HG02642 (cell line): ENCODE results near the gene UROC1.

Experiments used
- ATAC-seq: cut with Tn5 transposase; IDR thresholded peaks from one replicate; pipeline ENCODE4 v1.9.1; 2021; ENCODE audit warnings: mild to moderate bottlenecking; ENCODE audit not compliant: unreplicated experiment, poor library complexity

Gene UROC1

DNA sequence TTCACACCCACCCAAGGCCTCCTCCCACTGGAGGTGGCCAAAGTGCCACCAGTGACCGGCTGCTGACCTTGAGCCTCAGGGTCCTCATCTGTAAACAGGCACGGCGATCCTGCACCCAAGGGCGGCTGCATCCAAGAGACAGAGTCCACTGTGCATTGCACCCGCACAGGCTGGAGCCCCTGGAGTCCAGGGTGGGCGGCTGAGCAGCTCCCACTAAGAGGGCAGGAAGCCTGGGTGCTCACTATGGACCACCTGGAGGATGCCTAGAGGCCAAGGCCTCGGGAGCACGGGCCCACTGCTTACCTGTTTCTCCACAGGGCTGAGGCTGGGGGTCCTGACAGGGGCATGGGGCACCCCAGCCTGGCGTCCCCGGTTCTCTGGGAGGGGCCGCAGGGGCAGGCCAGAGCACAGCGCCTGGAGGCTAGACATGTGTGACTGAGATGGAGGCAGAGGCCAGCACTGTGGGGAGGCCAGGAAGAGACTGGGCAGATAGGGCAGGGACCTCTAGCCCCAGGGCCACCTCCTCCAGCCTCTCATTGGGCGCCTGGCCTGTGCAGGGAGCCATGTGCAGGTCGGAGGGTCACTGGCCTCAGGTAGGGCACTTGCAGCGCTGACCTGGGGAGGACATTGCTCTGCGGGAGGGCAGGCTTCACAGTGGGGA lies at the start of gene UROC1:
UROC1 (minus strand) TSS at position 483 of the 661 bp plus-strand sequence; CDS start at position 429, 54 bp downstream.
- ATAC-seq: no peak

DNA sequence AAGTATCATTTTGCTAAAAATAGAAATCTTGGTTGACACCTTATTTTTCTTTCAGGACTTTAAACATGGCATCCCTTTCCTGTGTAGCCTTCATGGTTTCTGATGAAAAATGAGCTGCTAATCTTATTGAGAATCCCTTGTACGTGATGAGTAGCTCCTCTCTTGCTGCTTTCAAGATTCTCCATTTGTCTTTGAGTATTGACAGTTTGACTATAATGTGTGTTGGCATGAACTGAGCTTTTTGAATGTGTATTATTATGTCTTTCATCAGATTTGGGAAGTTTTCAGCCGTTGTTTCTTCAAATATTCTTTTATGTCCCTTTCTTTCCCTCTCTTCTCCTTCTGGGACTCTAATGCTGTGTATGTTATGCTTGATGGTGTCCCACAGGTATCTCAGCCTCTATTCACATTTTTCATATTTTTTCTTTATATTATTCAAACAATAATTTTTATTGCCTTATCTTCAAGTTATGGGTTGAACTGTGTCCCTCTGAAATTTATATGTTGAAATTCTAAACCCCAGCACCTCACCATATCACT lies 45.2 kb upstream of the UROC1 start:
- no peak for ATAC-seq

DNA sequence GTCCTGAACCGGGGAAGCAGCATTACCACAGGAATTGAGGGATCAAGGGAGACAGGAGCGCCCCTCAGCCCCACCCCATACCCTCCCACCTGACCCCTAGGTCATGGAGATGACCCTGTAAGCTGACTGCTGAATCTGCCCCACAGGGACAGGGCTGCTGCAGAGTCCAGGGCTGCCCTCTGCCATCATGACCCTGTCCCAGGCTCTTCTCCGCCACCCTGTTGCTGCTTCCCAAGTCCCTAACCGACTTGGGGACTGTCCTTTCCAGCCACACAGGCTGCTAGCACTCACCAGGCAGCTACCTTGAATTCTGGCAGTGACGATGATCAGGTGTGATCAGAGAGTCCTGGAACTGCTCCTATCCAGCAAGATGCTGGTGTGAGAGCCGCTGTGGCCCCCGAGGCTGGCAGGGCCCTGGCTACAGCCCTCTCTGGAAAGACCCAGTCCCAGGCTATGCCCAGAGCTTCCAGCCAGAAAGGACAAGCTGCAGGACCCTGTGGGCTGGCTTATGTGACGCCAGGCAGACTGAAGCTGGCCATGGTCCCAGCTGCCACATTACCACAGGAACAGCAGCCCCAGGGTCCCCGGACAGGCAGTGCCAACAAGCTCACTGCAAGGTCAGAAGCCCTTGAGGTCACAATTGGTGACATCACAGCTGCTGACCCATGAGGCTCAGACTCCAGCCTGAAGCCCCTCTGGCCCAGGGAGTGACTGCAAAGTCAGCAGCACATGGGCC lies 40.9 kb upstream of the UROC1 start, which contains the start of gene C3orf22:
C3orf22 (minus strand) TSS at position 597 of the 736 bp plus-strand sequence. CDS start 5,542 bp downstream, outside the sequence.
- no peak for ATAC-seq

DNA sequence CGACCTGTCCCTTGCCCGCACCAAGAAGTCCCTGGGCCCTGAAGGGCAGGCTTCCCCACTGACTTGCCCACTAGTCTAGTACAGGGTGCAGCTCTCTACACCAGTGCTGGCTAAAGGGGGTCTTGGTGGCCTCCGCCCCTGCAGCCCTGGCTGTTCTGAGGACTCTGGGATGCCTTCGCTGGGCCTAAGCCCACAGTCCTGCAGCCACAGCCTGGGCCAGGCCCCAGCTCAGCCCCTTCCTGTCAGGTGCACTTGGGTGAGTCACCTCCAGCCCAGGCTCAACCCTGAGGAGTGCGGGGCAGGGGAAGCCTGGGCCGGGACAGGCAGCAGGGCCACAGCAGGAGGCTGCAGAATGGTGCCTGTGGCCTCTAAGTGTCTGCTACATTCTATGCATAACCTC lies 40.2 kb upstream of the UROC1 start:
- no peak for ATAC-seq

DNA sequence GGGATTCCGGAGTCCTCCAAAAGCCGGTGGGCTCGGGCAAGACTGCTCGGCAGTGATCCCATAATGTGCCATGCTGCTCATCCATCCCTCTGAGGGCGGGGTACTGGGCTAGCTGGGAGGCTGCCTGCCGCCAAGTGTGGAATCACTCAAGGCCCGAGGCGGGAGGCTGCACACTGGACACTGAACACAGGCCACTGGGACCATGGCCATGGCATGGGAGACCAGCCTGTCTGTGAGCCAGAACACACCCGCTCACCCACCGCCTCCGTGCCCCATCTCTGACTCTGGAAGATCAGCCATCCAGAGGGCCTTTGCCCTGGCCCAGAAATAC lies 39.8 kb upstream of the UROC1 start:
- ATAC-seq: no peak

DNA sequence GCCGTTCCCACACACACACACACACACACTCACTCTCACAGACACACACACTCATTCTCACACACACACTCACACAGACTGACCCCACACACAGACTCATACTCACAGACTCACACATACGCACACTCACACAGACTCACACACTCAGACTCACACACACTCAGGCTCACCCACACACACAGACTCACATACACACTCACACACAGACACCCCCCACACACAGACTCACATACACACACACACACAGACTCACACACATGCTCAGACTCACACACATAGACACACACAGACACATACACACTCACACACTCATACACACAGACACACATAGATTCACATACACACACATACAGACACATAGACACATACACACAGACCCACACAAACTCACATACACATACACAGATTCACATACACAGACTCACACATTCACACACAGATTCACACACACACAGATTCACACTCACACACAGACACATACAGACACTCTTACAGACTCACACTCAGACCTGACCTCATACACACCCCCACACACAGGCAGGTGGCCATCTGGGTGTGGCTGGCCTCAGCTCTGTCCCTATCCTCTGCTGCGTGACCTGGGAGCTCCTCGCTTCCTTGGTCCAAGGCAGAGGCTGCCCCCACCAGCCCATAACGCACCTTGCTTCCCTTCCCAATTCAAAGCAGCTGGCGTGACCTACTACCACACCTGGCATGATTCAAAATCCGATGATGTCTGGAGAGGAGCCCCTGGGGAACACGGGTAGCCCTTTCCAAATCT lies 39.3 kb upstream of the UROC1 start:
- no peak for ATAC-seq

DNA sequence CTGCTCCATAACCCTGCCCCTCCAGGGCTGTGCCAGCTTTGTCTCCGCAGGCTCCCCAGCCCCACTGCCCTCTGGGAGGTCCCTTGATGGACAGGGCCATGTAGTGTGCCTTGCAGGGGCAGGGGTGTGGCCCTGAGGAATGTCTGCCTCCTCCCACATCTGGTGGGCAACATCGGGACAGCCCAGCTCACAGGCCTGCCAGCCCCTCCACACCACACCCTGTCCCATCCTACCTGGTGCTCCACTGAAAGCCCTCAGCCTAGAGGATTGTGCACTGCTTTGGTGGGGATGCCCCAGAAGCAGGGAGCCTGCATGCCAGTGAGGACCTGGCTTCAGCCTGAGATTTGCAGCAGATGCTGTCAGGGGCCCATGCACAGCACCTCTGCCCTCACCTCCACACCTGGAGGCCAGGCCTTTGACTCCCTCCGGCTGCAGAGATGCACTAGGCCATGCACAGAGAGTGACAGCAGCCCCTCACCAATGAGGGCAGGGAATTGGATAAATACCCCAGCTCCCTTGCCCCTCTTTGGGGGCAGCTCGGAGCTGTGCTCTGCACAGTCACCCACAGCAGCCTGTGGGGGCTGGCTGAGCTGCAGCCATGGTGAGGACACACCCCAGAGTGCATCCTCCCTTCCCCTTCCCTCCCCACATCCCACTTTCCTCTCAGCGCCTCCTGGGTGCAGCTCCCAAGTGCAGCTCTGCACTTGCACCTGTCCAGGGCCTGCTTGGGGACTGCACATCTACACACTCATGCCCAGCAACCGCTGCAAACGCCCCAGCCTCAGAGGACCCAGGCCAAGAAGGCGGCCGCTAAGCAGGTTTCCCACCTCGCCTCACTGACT lies 38.4 kb upstream of the UROC1 start:
- no peak for ATAC-seq

DNA sequence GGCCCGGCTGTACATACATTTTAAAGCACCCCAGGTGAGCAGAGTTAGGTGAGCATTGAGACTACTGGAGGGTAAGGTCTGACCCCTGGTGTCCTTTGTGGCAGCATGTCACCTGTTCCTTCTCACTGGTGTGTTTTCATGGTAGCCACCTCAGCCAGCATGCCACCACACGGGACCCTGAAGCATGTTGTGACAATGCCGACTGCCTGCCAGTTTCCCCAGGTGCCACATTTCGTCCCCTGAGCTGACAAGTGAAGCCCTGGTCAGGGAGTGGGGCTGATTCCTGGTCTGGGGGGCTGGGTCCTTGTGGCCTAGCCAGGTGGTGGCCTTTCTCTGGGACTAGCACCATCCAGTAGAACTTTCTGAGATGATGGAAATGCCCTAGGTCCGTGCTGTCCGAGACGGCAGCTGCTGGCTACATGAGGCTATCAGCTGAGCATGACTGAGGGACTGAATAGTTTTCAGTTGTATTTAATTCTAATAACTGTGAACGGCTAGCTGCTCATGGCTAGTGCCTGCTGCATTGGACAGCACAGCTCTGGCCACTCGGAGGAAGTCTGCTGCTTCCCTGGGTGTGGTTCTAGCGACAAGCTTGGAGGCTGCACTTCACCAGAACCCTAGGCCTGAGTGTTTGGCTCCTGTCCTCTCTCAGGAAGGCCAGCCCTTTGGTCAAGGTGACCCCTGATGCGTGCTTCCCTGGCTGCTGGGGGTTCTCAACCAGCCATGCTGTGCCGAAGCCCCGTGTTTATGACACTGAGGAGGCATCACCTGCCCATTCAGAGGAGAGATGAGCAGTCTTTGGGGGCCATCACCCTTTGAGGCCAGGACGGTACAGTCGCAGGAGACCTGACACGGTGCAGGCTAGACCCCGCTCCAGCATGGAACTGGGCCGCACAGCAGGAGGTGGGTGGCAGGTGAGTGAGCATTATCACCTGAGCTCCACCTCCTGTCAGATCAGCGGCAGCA lies 37.3 kb upstream of the UROC1 start:
- ATAC-seq: no peak

DNA sequence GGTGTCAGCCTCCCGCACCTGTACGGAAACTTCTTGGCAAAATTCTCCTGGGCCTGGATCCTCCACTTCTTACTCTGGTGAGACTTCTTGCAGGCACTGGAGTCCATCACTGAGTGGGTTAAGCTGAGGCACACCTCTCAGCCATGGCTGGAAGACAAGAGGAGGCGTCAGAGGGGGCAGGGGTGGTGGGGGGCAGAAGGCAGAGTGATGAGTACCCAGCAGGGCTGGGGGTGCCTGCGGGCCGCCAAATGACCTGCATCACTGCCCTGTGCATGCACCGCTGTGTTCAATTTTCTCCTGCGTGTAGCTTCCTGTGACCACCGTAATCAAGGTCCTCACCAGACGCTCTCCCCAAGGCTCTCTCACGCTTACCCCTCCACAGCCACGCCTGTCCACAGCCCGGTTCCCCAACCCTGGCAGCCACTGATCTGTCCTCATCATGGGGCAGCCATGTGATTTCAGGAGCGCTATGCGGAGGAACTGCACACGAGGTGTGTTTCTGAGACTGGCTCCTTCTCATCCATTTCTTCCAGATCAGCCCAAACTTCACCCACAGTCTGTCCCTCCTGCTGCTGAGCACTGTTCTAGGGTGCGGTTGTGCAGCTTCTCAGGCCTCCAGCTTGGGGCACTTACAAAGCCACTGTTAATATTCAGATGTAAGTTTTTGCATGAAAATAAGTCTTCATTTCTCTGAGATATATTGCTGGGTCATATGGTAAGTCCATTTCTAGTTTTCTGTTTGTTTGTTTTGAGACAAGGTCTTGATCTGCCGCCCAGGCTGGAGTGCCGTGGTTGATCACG lies 35.9 kb upstream of the UROC1 start:
- ATAC-seq: no peak

DNA sequence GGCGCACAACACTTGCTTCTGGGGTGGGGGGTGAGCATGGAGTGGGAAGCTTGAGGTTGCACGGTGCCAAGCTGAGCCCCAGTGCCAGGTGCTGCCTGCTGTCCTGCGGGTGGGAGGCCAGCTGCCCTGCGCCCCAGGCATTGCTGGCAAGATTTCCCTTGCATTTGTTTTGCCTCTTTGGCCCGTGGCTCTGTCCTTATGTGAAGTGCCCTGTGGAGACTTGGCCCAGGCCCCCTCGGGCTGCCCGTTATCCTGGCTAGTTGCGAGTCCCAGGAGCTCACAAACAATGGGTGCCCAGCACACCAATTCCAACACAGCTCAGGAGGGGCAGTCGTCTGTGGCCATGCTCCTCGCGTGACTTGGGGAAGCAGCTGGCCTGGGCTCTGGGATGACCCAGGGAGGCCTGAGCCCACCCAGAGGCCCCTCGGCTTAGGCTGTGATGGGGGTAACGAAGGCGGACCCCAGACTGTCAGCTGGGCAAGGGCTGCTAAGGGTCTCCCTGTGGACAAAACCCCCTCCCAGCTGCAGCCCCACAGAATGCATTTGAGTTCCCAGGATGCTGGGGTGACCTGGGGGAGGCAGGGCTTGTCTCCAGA lies 35.2 kb upstream of the UROC1 start:
- ATAC-seq: no peak

DNA sequence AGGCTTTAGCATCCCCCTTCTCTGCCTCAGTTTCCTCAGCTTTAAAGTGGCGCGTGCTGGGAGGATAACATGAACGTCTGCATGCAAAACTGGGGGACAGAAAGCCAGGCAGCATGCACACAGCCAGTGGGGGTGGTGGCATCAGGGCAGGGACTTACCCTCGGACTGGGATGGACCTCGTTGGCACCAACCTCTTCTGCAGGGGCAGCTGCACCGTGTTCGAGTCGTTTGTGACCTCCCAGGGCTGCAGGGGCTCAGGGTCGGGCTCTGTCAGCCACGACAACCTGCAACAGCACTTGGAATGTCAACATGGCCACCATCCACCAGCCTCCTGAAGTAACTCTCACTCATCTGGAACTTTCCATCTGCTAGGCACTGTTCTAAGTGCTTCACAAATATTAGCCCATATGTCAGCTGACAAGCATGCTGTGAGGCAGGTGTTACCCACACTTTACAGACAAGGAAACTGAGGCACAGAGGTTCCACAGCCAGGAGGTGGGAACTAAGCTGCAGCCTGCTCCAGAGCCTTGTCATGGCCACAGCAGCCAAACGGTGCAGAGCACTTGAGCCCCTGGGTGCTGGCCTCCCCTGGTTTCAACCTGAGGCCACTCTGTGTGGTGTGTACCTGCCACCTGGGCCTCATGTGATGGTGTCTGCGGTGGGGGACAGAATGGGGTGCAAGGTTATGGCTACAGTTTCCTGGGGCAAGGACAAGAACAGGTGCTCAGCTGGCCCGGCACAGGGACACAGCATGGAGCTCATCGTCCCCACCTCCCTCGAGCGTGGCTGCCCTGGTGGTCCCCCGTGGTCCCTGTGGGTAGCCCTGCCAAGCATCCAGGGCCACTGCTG lies 34.5 kb upstream of the UROC1 start:
- no peak for ATAC-seq

DNA sequence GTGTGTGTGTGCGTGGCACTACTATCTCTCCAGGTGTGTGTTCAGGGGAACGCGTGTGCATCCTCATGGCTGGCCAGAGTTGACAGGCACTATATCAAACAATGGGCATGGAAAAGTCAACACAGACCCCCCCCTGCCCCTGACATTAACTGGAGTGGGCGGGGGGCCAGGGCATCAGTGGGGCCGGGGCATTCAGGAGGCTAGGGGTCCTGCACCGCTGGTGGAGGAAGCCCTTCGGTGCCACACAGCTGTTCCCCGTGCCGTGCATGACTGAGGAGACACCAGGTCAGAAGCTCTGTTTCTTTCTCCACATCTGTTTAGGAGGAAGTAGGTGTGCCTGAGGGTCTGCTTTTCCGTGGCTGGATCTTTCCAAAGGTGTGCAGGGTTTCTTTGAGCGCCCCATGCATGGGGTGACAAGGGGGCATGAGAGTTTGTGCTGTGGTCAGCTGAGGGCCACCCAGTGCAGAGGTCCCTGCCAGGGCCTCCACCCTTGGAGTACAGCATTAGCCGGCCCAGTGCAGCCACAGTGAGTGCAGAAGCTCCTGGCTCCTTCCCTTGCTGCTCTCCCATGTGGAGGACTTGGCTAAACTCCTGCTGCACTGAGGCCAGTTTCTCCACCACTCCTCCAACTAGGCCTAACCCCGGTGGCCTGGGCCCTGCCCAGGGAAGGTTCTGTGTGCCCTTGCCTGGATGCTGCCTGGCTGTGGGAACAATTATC lies 33.7 kb upstream of the UROC1 start:
- no peak for ATAC-seq

DNA sequence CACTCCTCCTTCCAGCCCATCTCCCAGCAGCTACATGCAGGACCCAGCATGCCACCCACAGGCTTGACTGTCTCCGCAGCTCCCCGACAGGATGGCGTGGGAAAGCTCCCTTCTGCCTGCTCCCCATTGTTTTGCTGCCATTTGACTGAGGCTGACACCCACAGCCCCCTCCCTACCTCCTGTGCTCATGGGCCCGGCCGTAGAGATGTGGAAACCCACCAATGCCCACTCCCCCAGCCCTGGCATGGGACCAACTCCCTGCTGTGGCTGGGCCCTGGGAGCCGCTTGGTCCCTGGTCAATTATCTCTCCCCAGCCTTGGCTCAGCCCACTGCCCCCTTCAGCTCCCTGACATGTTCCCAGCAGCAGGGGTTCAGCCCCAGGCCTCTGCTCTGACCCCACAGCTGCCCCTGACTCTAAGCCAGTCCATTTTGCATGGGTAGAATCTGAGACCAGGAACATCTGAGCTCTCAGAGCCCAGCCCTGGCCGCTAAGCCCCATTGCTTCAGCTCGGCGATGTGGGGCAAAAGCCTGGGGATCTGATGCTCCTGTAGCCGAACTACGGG lies 33.0 kb upstream of the UROC1 start:
- no peak for ATAC-seq

DNA sequence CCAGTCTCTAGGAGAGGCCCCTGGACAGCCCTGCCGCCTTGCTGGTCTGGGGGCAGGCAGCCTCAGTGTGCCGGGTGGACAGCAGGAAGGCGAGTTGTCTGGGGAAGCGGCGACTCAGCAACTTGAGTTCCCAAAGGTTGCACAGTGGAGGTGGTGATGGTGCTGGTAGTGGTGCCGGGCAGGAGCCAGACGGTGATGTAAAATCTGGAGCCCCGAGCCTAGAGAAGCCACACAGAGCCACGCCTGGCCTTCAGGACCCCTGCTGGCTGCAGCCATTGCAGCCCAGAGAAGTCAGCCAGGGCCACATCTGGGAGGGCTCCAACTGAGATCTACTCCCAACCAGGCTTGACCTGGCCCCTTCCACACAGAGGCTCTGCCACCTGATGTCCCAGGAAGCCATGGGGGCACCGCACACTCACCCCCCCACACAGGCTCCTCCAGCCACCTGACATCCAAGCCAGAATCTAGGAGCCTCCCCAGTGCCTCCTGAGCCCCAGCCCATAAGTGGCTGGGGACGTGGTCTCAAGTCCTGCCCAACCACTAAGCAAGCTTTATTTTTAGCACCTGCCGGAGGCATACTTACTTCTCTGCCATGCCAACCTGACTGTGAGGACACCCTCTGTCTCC lies 32.4 kb upstream of the UROC1 start:
- no peak for ATAC-seq
